Loucy (cell line): ENCODE results near the gene SYCP2.

Source experiments
- EZH2phosphoT487 ChIP-seq: fragments of 200-600 bp; IDR thresholded peaks from 2 replicates; pipeline ENCODE4 v1.6.1; 2018; ENCODE audit warnings: antibody characterized with exemption, mild to moderate bottlenecking, moderate library complexity, borderline replicate concordance
- TF ChIP-seq, protein P1 (sequence below): fragments of 200-600 bp; sonication (generic); conservative IDR thresholded peaks from 2 replicates; pipeline ENCODE4 v1.5.1; 2014; ENCODE audit warnings: mild to moderate bottlenecking, antibody characterized with exemption, low read length

DNA sequence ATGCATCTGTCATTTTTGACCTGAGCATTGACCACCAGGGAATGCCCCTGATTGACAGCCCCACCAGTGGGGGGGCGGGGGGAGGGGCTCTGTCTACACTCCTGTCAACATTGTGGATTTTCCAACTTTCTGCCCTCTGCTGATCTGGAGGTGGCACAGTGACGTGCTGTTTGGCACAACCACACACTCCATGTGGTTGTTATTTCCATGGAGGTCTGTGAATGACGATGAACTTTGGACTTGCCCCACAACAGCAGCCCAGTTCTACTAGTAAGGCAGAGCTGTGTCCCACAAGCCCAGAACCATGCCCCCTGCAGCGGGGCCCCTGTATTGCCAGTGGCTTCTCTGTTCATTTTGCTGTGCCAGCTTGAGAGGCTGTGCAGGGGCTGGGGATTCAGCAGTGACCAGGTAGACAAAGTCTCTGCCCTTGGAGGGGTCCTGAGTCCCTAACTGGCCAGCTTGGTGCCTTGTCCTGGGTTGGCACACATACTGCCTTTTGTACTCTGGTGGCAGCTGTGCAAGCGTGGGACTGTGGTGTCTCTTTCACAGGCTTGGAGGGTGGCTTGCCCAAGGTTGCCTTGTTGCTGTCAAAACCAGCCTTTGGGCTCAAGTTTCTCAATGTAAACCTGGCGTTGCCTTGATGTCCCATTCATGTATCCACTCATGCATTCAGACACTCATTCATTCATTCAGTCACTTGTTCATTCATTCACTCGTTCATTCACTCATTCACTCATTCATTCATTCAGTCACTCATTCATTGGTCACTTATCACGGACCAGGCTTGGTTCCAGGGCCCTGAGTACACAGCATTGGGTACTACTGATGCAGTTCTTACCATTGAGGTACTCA is 108.5 kb downstream of the SYCP2 start:
- TF ChIP-seq, protein P1, sequence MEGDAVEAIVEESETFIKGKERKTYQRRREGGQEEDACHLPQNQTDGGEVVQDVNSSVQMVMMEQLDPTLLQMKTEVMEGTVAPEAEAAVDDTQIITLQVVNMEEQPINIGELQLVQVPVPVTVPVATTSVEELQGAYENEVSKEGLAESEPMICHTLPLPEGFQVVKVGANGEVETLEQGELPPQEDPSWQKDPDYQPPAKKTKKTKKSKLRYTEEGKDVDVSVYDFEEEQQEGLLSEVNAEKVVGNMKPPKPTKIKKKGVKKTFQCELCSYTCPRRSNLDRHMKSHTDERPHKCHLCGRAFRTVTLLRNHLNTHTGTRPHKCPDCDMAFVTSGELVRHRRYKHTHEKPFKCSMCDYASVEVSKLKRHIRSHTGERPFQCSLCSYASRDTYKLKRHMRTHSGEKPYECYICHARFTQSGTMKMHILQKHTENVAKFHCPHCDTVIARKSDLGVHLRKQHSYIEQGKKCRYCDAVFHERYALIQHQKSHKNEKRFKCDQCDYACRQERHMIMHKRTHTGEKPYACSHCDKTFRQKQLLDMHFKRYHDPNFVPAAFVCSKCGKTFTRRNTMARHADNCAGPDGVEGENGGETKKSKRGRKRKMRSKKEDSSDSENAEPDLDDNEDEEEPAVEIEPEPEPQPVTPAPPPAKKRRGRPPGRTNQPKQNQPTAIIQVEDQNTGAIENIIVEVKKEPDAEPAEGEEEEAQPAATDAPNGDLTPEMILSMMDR: no peak
- TF ChIP-seq EZH2phosphoT487: no peak
